ENCODE results near the gene AEBP1. TPM values are rescaled to one million over a fixed set of nuclear protein-coding genes. Genes with fewer than 3 reads are reported as not detected.

The AEBP1 gene
- total RNA-seq, 2 experiments from 2014 or later, result 13.0 to 15.7 TPM

DNA sequence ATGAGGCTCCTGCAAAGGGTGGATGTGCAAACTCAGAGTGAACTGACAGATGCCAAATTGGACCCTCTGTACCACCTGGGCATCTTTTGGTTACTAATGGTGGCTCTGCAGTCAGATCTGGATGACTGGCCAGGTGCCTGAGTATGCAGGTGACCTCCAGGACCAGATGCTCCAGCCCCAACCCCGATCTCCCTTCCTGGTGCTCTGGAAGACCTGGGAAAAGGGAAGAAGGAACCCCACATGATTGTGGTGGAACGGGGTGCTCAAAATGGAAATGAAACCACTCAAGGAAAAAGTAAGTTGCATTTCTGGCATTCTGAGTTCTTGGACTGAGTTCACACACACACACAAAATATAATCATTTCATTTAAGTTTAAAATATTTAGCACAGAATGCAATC, 9.8 kb upstream of the AEBP1 start:
- H3K36me3 Mint-ChIP-seq (ENCODE audit: low read depth), result no peaks in the 10 kb centered on the region
- no peaks in the 10 kb centered on the region for H3K9me3 Mint-ChIP-seq (ENCODE audit: insufficient read depth)
- peaks cover 2% of the 10 kb centered on the region for H3K27me3 Mint-ChIP-seq (ENCODE audit: low read depth)
- ChIA-PET POLR2A (no interaction called here), CTCF (interaction anchor here (1.6 kb wide), 1 partner anchor 9 kb away, joined by 3 read pairs; no protein-coding TSS in a partner anchor)
- ATAC-seq (no peak), DNase-seq (no peak)
- no peak overlapping the region for H3K4me3 Mint-ChIP-seq
- no peak overlapping the region for H3K27ac Mint-ChIP-seq
- peaks cover 30% of the 10 kb centered on the region for H3K4me1 Mint-ChIP-seq (ENCODE audit: low read depth)

DNA sequence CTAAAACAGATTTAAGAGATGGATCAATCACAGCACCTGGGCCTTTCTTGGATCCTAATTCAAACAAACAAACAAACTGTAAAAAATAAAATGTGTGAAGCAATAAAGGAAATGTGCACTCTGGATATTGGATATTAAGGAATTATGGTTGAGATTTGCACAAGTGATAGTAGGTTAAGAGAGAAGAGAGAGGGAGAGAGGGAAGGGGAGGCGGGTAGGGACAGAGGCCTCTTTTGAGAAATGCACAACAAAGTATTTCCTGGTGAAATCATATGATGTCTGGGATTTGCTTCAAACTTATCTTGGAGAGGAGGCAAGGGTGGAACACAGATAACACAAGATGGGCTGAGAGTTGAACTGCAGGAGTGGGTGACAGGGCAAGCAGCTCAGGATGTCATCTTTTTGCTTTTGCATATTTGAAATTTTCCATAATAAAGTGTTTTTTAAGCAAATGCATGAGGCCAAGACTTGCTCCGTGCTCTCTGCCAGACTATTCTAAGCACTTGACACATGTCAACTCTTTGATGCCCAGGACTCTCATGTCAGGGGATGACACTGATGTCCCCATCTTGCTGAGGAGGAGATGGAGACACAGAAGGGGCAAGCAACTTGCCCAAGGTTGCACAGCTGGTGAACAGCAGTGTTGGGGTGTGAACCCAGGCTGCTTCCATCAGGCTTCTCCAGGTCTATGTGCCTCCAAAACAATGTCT, 9.1 kb upstream of the AEBP1 start:
- Mint-ChIP-seq H3K27ac (no peak overlapping the region), H3K36me3 (ENCODE audit: low read depth) (no peaks in the 10 kb centered on the region), H3K4me3 (no peak overlapping the region), H3K9me3 (ENCODE audit: insufficient read depth) (no peaks in the 10 kb centered on the region), H3K4me1 (ENCODE audit: low read depth) (peaks cover 32% of the 10 kb centered on the region), H3K27me3 (ENCODE audit: low read depth) (peaks cover 2% of the 10 kb centered on the region)
- POLR2A ChIA-PET, result interaction anchor here (0.7 kb wide), 1 partner anchor 30 kb away, joined by 3 read pairs; the partner anchor contains the start of gene PGAM2
- ATAC-seq (no peak), DNase-seq (no peak)
- CTCF ChIA-PET, result no interaction called here

DNA sequence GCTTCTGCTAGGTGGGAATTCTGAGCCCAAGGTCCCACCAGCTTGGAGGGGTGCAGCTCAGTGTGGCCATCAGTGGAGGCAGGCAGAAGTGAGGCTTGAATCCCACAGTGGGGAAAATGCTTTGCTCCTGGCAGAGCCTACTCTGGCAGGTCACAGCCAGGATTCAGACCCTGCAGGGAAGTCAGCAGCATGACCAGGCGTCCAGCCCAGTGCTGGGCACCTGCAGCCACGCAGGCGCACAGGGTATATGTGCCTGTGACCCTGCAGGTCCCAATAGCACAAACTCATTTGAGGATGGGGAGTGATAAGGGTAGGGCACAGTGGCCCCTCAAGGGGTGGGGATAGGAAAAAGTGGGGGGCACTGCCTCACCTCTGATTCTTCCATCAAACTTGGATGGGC, 8.4 kb upstream of the AEBP1 start:
- Mint-ChIP-seq H3K36me3 (ENCODE audit: low read depth) (no peaks in the 10 kb centered on the region), H3K27ac (no peak overlapping the region), H3K9me3 (ENCODE audit: insufficient read depth) (no peaks in the 10 kb centered on the region), H3K27me3 (ENCODE audit: low read depth) (peaks cover 2% of the 10 kb centered on the region), H3K4me3 (no peak overlapping the region), H3K4me1 (ENCODE audit: low read depth) (peaks cover 32% of the 10 kb centered on the region)
- POLR2A ChIA-PET, result no interaction called here
- ATAC-seq (no peak), DNase-seq (no peak)
- CTCF ChIA-PET, result interaction anchor here (1.0 kb wide), 1 partner anchor 103 kb away, joined by 3 read pairs; no protein-coding TSS in a partner anchor

DNA sequence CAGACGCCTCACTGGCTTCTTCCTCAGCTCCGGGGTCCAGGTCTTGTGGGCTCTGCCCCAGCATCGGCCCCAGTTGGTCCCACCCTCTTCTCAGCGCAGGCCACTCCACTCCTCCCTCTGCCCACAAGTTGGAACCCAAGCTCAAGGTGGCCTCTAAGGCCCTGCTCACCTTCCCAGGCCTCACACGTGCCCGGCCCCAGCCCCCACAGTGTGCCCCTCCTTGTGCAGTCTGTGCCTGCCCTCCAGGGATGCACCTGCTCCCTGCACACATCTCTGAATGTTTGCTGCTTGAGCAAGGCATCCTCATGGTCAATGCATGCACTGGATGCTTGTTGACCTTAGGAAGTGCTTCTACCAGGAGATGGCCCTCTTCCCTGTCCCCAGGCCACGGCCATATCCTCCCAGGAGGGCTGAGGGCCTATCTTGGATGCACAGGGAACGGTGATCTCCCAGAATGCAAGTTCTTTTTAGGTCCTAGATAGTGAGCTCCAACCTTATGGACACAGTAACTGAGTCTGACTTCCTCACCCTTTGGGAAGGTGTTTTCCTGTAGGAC, 7.7 kb upstream of the AEBP1 start:
- H3K4me3 Mint-ChIP-seq, result no peak overlapping the region
- CTCF ChIA-PET, result interaction anchor here (1.0 to 2.0 kb wide), 2 partner anchors 11 to 102 kb away, joined by 3 to 14 read pairs; no protein-coding TSS in a partner anchor
- H3K4me1 Mint-ChIP-seq (ENCODE audit: low read depth), result peaks cover 32% of the 10 kb centered on the region
- DNase-seq (no peak), ATAC-seq (no peak)
- peak overlapping the region; percentile 81 for H3K27ac Mint-ChIP-seq
- H3K9me3 Mint-ChIP-seq (ENCODE audit: insufficient read depth), result no peaks in the 10 kb centered on the region
- no peaks in the 10 kb centered on the region for H3K36me3 Mint-ChIP-seq (ENCODE audit: low read depth)
- POLR2A ChIA-PET, result interaction anchor here (1.3 kb wide), 2 partner anchors 10 to 52 kb away, joined by 4 to 8 read pairs; partner anchors contain the start of gene DBNL
- H3K27me3 Mint-ChIP-seq (ENCODE audit: low read depth), result no peaks in the 10 kb centered on the region

DNA sequence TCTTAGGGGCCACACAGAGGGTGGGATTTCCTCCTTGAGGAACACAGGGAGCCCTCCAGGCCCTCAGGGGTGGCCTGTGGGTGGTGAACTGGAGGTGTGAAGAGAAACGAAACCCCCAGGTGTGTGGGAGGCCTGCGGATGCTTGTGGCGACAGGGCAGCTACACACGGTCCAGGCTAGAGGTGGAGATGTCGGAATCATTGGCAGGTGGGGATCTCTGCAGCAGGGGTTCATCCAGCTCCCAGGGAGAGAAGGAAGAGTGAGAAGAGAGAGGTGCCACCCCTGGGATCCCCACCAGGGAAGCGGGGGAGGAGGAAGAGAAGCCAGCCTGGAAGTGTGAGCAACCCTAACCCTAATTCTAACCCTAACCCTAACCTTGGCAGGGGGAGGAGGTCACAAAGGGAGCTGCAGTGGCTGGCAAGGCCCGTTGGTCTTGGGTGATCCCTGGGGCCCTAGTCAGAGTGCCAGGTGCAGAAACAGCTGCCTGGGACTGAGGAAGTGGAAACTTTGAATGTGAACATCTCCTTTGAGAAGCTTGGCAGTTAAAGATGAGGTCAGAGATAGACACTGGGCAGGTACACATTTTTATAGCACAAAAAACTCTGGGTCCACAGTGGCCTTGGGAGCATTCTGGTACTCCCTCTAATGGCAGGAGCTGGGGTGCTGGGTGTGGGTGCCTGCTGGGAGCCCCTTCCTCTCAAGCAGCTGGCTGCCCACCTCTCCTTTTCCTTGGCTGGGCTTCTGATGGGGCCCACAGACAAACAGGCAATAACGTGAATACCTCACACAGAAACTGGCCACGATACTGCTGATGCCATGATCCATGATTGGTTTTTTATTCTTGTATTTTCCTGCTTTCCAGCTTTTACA, 6.8 kb upstream of the AEBP1 start:
- ATAC-seq (peak; percentile 74), DNase-seq (peak; percentile 57)
- CTCF ChIA-PET, result interaction anchor here (0.8 to 2.9 kb wide), 8 partner anchors 8 to 104 kb away, joined by 3 to 18 read pairs (median 4); partner anchors contain the start of gene YKT6
- no peak overlapping the region for H3K4me3 Mint-ChIP-seq
- peaks cover 32% of the 10 kb centered on the region for H3K4me1 Mint-ChIP-seq (ENCODE audit: low read depth)
- no peaks in the 10 kb centered on the region for H3K36me3 Mint-ChIP-seq (ENCODE audit: low read depth)
- H3K27me3 Mint-ChIP-seq (ENCODE audit: low read depth), result peaks cover 3% of the 10 kb centered on the region
- POLR2A ChIA-PET, result interaction anchor here (0.8 to 2.6 kb wide), 6 partner anchors 9 to 53 kb away, joined by 4 to 9 read pairs (median 7); partner anchors contain the start of genes DBNL and POLD2
- no peaks in the 10 kb centered on the region for H3K9me3 Mint-ChIP-seq (ENCODE audit: insufficient read depth)
- H3K27ac Mint-ChIP-seq, result peak overlapping the region; percentile 81

DNA sequence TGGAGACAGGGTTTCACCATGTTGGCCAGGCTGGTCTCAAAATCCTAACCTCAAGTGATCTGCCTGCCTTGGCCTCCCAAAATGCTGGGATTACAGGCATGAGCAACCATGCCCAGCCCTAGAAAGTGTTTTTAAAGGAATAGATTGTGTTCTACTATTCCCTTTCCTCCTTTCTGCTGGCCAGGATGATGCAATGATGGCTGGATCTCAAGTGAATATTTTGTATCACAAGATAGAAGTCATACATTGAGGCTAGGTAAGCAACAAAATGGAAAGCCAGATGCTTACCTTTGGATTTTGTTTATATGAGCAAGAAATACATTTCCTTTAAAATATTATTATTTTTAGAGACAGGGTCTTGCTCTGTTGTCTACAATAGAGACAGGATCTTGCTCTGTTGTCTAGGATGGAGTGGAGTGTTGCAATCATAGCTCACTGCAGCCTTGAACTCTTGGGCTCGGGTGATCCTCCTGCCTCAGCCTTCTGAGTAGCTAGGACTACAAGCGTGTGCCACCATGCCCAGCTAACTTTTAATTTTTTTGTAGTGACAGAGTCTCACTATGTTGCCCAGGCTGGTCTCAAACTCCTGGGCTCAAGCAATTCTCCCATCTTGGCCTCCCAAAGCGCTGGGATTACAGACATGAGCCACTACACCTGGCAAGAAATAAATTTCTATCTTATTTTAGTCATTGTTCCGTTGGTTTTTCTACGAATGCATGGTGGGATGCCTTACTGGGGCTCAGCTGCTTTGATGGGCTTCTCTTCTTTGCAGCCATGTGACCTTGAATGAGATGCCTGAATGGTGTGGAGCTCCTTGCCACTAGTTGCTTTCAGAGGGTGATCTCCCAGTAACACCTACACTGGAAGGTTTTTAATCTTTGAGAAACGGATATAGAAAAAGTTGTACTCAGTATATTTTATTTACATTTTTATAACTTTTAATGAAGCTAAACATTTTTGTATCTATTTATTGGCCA, 5.8 kb upstream of the AEBP1 start:
- ChIA-PET CTCF (interaction anchor here (0.8 to 2.9 kb wide), 13 partner anchors 7 to 103 kb away, joined by 3 to 18 read pairs (median 4); partner anchors contain the start of gene YKT6), POLR2A (interaction anchor here (0.8 to 2.6 kb wide), 5 partner anchors 17 to 51 kb away, joined by 4 to 9 read pairs (median 6); partner anchors contain the start of gene POLD2)
- H3K9me3 Mint-ChIP-seq (ENCODE audit: insufficient read depth), result no peaks in the 10 kb centered on the region
- no peaks in the 10 kb centered on the region for H3K36me3 Mint-ChIP-seq (ENCODE audit: low read depth)
- DNase-seq (peak; percentile 38), ATAC-seq (peak; percentile 49)
- peaks cover 28% of the 10 kb centered on the region for H3K4me1 Mint-ChIP-seq (ENCODE audit: low read depth)
- H3K4me3 Mint-ChIP-seq, result no peak overlapping the region
- peak overlapping the region; percentile 81 for H3K27ac Mint-ChIP-seq
- H3K27me3 Mint-ChIP-seq (ENCODE audit: low read depth), result peaks cover 8% of the 10 kb centered on the region

DNA sequence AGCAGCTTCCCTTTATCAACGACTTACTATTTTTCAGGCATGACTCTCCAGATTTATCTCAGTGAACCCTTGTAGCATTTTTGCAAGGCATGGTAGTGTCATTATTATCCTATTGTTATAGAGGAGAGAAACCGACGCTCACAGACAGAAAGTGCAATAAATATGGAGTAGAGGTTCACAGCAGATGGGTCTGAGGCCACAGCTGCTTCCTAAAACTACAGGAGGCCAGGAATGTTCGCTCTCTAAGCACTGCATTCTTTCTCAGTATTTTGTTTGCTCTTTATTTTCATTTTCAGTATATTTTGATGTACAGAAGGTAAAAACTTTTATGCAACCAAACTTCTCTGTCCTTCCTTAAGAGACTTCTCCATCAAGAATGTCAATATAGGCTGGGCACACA, 4.5 kb upstream of the AEBP1 start:
- H3K27ac Mint-ChIP-seq, result no peak overlapping the region
- H3K4me3 Mint-ChIP-seq, result no peak overlapping the region
- POLR2A ChIA-PET, result no interaction called here
- peaks cover 27% of the 10 kb centered on the region for H3K4me1 Mint-ChIP-seq (ENCODE audit: low read depth)
- no peaks in the 10 kb centered on the region for H3K36me3 Mint-ChIP-seq (ENCODE audit: low read depth)
- ATAC-seq, result no peak
- no peak for DNase-seq
- H3K9me3 Mint-ChIP-seq (ENCODE audit: insufficient read depth), result no peaks in the 10 kb centered on the region
- peaks cover 10% of the 10 kb centered on the region for H3K27me3 Mint-ChIP-seq (ENCODE audit: low read depth)
- CTCF ChIA-PET, result interaction anchor here (1.5 to 2.9 kb wide), 3 partner anchors 10 to 19 kb away, joined by 5 to 18 read pairs (median 10); no protein-coding TSS in a partner anchor

DNA sequence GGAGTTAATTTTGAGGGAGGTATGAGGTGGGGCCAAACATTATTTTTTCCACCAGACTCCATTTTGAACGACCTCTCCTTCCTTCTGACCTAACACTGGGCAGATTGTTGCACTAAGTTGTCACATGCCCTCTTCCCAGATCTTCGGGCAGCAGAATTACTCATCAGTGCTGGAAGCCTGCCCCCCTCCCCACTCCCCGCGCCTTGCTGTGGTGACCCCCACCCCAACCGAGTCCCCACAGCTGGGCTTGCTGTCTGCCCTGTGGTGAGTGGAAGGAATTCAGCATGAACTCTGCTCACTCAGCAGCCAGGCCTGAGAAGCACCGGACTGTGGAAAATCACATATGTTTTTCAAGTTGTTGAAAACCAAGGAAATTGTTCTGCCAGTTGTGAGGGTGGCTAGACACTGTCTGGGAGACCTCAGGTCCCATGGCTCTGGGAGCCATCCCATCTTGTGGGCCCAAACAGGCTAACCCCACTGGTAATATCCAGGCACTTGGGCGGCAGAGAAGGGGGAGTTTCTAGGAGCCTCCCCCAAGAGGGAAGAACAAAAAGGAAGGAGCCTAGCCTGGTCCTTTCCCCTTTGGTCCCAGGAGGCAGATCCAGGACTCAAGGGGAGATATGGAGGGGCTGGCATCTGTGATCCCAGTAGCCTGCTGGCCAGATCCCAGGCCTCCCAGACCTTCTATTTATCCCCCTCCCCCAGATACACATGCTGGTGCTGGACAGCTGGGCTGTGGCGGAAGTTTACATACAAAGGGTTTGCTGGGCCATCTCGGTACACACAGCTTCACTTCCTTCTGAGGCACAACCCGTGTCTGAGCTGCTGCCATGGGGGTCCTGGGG, 3.5 kb upstream of the AEBP1 start:
- H3K4me1 Mint-ChIP-seq (ENCODE audit: low read depth), result peaks cover 31% of the 10 kb centered on the region
- DNase-seq, result no peak
- ChIA-PET CTCF (no interaction called here), POLR2A (interaction anchor here (0.9 kb wide), 1 partner anchor 22 kb away, joined by 3 read pairs; the partner anchor contains the start of gene POLD2)
- H3K36me3 Mint-ChIP-seq (ENCODE audit: low read depth), result no peaks in the 10 kb centered on the region
- H3K9me3 Mint-ChIP-seq (ENCODE audit: insufficient read depth), result no peaks in the 10 kb centered on the region
- peaks cover 14% of the 10 kb centered on the region for H3K27me3 Mint-ChIP-seq (ENCODE audit: low read depth)
- no peak overlapping the region for H3K4me3 Mint-ChIP-seq
- ATAC-seq, result no peak
- H3K27ac Mint-ChIP-seq, result no peak overlapping the region

DNA sequence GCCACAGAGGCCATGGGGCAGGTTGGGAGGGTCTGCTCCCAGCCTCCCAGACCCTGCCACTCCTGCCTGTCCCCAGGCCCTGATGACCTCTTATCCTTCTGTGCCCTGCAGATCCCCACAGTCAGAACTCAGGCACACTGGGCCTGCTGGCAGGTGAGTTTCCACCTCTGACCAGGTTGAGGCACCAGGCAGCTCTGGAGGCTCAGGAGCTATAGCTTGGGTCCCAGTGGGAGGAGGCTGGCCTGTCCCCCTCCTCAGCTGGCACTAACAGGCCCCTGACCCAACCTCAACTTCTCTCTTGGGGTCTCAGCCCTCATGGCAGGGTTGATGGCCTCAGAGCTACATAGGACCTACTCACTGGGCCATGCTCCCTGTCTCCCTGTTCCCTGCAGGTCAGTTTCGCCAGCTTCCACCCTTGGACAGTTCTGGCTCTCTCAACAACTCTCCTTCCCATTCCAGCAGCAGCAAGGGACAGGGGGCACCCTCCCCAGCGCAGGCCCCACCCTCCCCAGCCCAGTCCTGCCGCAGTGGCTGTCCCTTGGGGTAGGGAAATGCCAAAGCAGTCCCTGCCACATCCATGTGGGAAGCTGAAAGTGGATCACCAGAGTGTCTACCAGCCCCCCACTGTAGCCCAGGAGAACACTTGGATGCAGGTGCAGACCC, 2.7 kb upstream of the AEBP1 start:
- Mint-ChIP-seq H3K4me1 (ENCODE audit: low read depth) (peaks cover 34% of the 10 kb centered on the region), H3K27ac (no peak overlapping the region), H3K4me3 (no peak overlapping the region), H3K9me3 (ENCODE audit: insufficient read depth) (no peaks in the 10 kb centered on the region), H3K27me3 (ENCODE audit: low read depth) (peaks cover 16% of the 10 kb centered on the region), H3K36me3 (ENCODE audit: low read depth) (no peaks in the 10 kb centered on the region)
- ChIA-PET CTCF (no interaction called here), POLR2A (interaction anchor here (0.9 kb wide), 1 partner anchor 22 kb away, joined by 3 read pairs; the partner anchor contains the start of gene POLD2)
- ATAC-seq (no peak), DNase-seq (no peak)

Data from activated CD8-positive, alpha-beta T cell treated with anti-CD3 and anti-CD28 coated beads, Interleukin-2, amount 10 ng/mL, durations not matched to agents 7 days and 5 days (primary cell).